CD4-positive, alpha-beta T cell treated with Interleukin-4 for 1 hour (primary cell): ENCODE results near the gene ZNF93.
"Not testable (repeated sequence)": the region's sequence is repeated elsewhere in the genome, so short reads cannot be mapped to it uniquely, and the experiment has no call there.

ENCODE experiments used
- DNase-seq, 2 donors: peaks; one replicate each; pipeline ENCODE4 v3.0.0-alpha.2; 2020 to 2022

Gene ZNF93

DNA sequence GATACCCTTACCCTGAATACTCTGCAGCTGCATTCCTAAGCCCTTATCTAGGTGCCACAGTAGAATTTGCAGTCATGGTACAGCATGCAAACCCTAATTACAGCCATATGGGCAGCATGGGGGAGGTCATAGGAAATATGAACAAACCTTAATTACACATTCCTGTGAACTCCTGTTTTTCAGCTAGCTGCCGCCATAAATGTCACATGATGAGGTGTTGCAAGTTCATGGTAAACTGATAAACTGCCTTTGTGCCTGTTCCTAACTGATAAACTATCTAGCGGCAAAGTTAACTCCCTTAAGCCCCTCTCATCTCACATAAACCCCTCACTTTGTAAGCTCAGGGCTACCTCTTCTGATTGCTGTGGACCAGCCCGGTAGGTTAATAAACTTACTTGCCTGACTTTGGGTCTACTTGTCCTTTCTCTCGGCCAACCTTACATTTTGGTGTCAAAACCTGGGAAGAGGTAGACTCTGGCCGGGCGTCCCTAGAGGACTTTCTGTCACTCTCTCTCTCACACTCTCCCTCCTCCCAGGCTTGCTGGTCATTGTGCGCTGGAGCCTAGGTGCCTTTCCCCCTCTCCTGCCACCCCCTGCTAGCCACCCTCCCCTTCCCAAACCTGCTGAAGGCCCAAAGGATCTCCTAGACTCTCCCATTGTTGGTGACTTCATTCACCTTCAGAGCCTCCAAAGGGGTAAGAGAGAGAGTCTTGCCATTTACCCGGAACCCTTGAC lies 43.3 kb downstream of the ZNF93 start:
- DNase-seq, result no peak

DNA sequence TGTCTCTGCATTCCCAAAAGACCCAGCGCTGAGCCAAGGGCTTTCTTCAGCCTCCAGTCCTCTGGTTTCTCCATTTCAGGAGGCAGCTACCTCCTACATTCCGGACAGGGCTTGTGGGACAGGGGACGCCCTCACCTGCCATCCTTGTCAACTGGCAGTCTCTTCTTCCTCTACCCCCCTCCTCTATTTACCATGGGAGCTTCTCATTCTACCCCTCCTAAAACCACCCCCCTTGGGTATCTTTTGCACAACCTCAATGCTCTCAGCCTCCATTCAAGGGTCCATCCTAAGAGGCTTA lies 43.8 kb downstream of the ZNF93 start:
- DNase-seq, result no peak

DNA sequence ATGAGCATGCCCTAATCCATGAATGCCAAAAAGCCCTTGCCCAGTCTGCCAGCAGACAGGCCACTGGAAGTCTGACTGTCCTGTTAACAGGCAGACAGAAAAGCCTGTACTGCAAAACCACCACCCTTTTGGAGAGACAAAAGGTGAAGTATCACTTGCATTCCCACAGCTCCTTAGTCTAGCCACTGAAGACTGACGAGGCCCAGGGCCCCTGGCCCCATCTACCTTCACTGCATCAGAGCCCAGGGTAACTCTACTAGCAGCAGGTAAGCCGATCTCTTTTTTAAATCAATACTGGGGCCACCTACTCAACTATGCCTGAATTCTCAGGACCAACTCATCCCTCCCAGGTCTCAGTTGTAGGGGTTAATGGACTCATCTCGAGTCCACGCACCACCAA lies 45.5 kb downstream of the ZNF93 start:
- DNase-seq, result no peak

- no peak for DNase-seq
Observed at GRCh38 chr19:19948800-19949199, 48.1 kb downstream of the ZNF93 start.

DNA sequence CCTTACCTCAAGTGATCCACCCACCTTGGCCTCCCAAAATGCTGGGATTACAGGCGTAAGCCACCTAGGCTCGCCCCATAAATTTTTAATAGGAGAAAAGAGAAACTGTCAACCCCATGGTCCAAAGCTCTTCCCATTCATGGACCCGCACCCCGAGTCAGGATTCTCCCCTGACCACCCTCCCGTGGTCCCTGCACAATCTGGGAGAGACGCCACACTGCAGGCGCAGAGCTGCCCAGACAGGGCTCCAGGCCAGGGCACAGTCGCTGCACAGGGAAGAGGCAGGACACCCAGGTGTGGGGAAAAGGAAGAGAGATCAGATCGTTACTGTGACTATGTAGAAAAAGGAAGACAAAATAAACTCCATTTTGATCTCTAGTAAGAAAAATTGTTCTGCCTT lies 54.5 kb downstream of the ZNF93 start:
- DNase-seq, result no peak

DNA sequence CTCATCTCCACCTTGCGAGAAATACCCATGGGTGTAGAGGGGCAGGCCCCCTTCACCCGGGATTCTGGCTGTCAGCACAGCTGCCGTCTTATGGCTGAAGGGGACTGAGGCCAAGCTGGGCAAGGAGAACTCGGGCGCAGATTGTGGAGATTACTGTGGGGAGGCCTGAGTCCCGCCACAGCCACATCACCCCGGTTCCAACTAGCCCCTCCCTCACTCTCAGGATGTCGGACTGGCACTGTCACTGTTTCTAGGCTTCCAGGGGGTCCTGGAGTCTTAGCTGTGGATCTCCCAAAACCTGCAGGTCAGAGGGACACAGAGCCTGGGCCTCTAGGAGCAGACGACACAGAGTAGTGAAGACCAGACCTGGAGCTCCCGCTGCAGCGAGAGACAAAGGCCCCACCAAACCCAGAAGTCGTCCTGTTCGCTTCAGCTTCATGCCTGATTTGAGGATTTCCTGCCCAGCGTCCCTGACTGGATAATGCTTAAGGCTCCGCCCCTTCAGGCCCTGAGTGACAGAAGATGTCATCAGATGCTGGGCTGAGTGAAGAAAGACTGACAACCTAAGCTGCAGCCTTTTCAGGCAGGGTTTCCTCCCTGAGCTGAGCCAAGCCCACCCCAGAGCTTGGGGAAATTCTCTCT lies 55.8 kb downstream of the ZNF93 start:
- no peak for DNase-seq

DNA sequence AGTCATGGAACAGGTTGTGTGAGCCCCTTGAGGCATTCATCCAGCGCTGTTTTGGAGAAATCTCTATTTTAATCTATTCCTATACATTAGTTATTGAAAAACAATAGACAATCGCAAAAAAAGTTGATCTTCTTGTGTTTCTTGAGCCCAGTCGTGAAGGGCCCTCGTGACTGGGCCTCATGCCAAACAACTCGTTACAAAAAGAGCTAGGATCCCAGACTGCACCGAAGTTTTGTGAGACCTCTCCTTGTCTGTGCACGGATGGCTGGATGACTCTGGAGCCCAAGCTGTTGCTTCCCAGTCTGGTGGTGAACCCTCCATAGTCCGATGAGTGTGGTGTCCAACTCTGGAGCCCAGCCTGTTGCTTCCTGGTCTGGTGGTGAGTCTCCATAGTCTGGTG lies 57.0 kb downstream of the ZNF93 start:
- DNase-seq, result not testable (repeated sequence)

DNA sequence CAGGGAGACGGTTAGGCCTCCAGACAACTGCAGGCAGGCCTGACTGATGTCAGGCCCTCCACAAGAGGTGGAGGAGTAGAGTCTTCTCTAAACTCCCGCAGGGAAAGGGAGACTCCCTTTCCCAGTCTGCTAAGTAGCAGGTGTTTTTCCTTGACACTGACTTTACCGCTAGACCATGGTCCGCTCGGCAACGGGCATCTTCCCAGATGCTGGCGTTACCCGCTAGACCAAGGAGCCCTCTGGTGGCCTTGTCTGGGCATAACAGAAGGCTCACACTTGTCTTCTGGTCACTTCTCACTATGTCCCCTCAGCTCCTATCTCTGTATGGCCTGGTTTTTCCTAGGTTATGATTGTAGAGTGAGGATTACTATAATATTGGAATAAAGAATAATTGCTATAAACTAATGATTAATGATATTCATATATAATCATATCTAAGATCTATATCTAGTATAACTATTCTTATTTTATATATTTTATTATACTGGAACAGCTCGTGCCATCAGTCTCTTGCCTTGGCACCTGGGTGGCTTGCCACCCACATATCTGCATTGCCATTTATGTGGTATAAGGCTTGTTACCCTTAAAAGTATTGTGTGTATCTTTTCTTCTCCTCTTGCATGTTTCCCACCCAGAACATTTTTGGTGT lies 58.5 kb downstream of the ZNF93 start:
- peak; percentile 70 to 71 for DNase-seq

DNA sequence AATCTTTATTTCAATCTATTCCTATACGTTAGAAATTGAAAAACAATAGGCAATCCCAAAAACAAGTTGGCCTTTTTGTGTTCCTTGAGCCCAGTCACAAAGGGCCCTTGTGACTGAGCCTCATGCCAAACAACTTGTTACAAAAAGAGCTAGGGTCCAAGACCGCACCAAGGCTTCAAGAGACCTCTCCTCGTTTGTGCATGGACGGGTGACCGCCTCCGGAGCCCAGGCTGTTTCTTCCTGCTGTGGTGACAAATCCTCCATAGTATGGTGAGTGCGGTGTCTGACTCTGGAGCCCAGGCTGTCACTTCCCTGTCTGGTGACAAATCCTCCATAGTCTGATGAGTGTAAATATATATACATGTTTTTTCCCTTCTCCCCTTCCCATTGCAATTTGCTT lies 63.7 kb downstream of the ZNF93 start:
- DNase-seq, result no peak

DNA sequence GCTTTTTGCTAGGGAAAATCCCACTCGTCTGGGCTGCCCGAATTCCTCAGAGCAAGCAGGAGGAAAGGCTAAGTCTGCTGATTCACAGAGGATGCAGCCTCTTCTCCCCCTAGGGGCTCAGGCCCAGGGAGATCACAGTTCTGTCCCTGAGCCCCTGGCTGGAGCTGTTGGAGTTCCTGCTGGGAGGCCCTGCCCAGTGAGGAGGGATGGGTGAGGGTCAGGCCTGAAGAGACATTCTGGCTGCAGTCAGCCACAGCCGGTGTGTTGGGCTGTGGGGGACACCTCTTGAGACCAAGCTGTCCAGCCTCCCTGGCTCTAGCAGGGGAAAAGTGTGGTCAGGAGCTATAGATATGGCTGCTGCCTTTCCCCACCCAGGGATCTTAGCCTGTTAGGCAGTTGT lies 65.4 kb downstream of the ZNF93 start:
- DNase-seq, result not testable (repeated sequence)

GRCh38 chr19:19966862-19967261 lies 66.1 kb downstream of the ZNF93 start:
- no peak for DNase-seq
